ENCODE data around the gene PALM.

Gene PALM

GRCh38 chr19:769616-770015 lies 60.9 kb downstream of the PALM start:
- no peak overlapping the region for H3K27ac ChIP-seq (ENCODE audit: poor library complexity, severe bottlenecking)
- TF ChIP-seq CTCF (IDR thresholded peaks at IDR 0.05; ENCODE audit: poor library complexity, severe bottlenecking), result no peak
- ATAC-seq (ENCODE audit: low read depth) (no peak), DNase-seq (ENCODE audit: low spot score) (no peak)
- no peak overlapping the region for H3K4me3 ChIP-seq (ENCODE audit: severe bottlenecking)
- H3K36me3 ChIP-seq (ENCODE audit: low read depth), result no peaks in the 10 kb centered on the region
- no peaks in the 10 kb centered on the region for H3K4me1 ChIP-seq (ENCODE audit: insufficient read depth, poor library complexity, severe bottlenecking)
- H3K9me3 ChIP-seq (ENCODE audit: severe bottlenecking), result no peaks in the 10 kb centered on the region
- no peaks in the 10 kb centered on the region for H3K27me3 ChIP-seq (ENCODE audit: insufficient read depth, poor library complexity, severe bottlenecking)

GRCh38 chr19:771332-771785 lies 62.6 kb downstream of the PALM start:
- H3K4me1 ChIP-seq (ENCODE audit: insufficient read depth, poor library complexity, severe bottlenecking), result no peaks in the 10 kb centered on the region
- H3K4me3 ChIP-seq (ENCODE audit: severe bottlenecking), result no peak overlapping the region
- no peaks in the 10 kb centered on the region for H3K9me3 ChIP-seq (ENCODE audit: severe bottlenecking)
- no peak for TF ChIP-seq CTCF (IDR thresholded peaks at IDR 0.05; ENCODE audit: poor library complexity, severe bottlenecking)
- DNase-seq (ENCODE audit: low spot score) (no peak), ATAC-seq (ENCODE audit: low read depth) (peak; percentile 51; the same call in 1 of the 3 replicates)
- H3K27ac ChIP-seq (ENCODE audit: poor library complexity, severe bottlenecking), result no peak overlapping the region
- H3K27me3 ChIP-seq (ENCODE audit: insufficient read depth, poor library complexity, severe bottlenecking), result no peaks in the 10 kb centered on the region
- no peaks in the 10 kb centered on the region for H3K36me3 ChIP-seq (ENCODE audit: low read depth)

GRCh38 chr19:772063-772462 lies 63.3 kb downstream of the PALM start:
- Histone ChIP-seq H3K27ac (ENCODE audit: poor library complexity, severe bottlenecking) (no peak overlapping the region), H3K4me3 (ENCODE audit: severe bottlenecking) (no peak overlapping the region), H3K27me3 (ENCODE audit: insufficient read depth, poor library complexity, severe bottlenecking) (no peaks in the 10 kb centered on the region), H3K9me3 (ENCODE audit: severe bottlenecking) (no peaks in the 10 kb centered on the region), H3K4me1 (ENCODE audit: insufficient read depth, poor library complexity, severe bottlenecking) (no peaks in the 10 kb centered on the region), H3K36me3 (ENCODE audit: low read depth) (no peaks in the 10 kb centered on the region)
- TF ChIP-seq CTCF (IDR thresholded peaks at IDR 0.05; ENCODE audit: poor library complexity, severe bottlenecking), result no peak
- DNase-seq (ENCODE audit: low spot score) (no peak), ATAC-seq (ENCODE audit: low read depth) (no peak)

GRCh38 chr19:772730-773436 lies 64.1 kb downstream of the PALM start:
- Histone ChIP-seq H3K9me3 (ENCODE audit: severe bottlenecking) (no peaks in the 10 kb centered on the region), H3K36me3 (ENCODE audit: low read depth) (no peaks in the 10 kb centered on the region), H3K27me3 (ENCODE audit: insufficient read depth, poor library complexity, severe bottlenecking) (no peaks in the 10 kb centered on the region), H3K4me3 (ENCODE audit: severe bottlenecking) (no peak overlapping the region), H3K27ac (ENCODE audit: poor library complexity, severe bottlenecking) (no peak overlapping the region), H3K4me1 (ENCODE audit: insufficient read depth, poor library complexity, severe bottlenecking) (no peaks in the 10 kb centered on the region)
- no peak for DNase-seq (ENCODE audit: low spot score)
- peak; percentile 31; the same call in 1 of the 3 replicates for ATAC-seq (ENCODE audit: low read depth)
- no peak for TF ChIP-seq CTCF (IDR thresholded peaks at IDR 0.05; ENCODE audit: poor library complexity, severe bottlenecking)

GRCh38 chr19:776549-776948 lies 67.8 kb downstream of the PALM start:
- TF ChIP-seq CTCF (IDR thresholded peaks at IDR 0.05; ENCODE audit: poor library complexity, severe bottlenecking), result no peak
- Histone ChIP-seq H3K36me3 (ENCODE audit: low read depth) (no peaks in the 10 kb centered on the region), H3K4me1 (ENCODE audit: insufficient read depth, poor library complexity, severe bottlenecking) (peaks cover 8% of the 10 kb centered on the region), H3K4me3 (ENCODE audit: severe bottlenecking) (no peak overlapping the region), H3K27ac (ENCODE audit: poor library complexity, severe bottlenecking) (peak overlapping the region; percentile 19), H3K27me3 (ENCODE audit: insufficient read depth, poor library complexity, severe bottlenecking) (no peaks in the 10 kb centered on the region), H3K9me3 (ENCODE audit: severe bottlenecking) (no peaks in the 10 kb centered on the region)
- no peak for DNase-seq (ENCODE audit: low spot score)
- ATAC-seq (ENCODE audit: low read depth), result no peak
